Mesenchymal stem cell (in vitro differentiated cells and primary cell): ENCODE measurements around the gene TM4SF4.
A peak's percentile ranks its signal among the peaks of the same experiment; 100 is the strongest.

Experiments used
- DNase-seq: peaks from one replicate; pipeline ENCODE4 v3.0.0-alpha.2; 2013
- H2AFZ ChIP-seq: one replicate; pipeline ENCODE4 v1.6.1; 2013; ENCODE audit warnings: low read depth, mild to moderate bottlenecking, control low read depth, inconsistent platforms, low read length, moderate library complexity
- H2AK5ac ChIP-seq: 2 replicates; pipeline ENCODE4 v1.6.1; 2013; ENCODE audit warnings: low read length, moderate library complexity, mild to moderate bottlenecking, inconsistent platforms; ENCODE audit not compliant: severe bottlenecking
- H2BK120ac ChIP-seq: one replicate; pipeline ENCODE4 v1.6.1; 2013; ENCODE audit warnings: low read depth, mild to moderate bottlenecking, inconsistent platforms, low read length, moderate library complexity
- H2BK12ac ChIP-seq, 2 experiments: one replicate each; pipeline ENCODE4 v1.6.1; 2013; ENCODE audit warnings: inconsistent platforms in 2 of 2, low read length in 2 of 2, mild to moderate bottlenecking in 2 of 2, moderate library complexity in 2 of 2, control low read depth in 1 of 2
- H2BK15ac ChIP-seq: one replicate; pipeline ENCODE4 v1.6.1; 2013; ENCODE audit warnings: mild to moderate bottlenecking, low read depth, inconsistent platforms; ENCODE audit not compliant: poor library complexity, severe bottlenecking
- H2BK5ac ChIP-seq: 2 replicates; pipeline ENCODE4 v1.6.1; 2013; ENCODE audit warnings: low read depth, mild to moderate bottlenecking, low read length, control low read depth, inconsistent platforms; ENCODE audit not compliant: poor library complexity, severe bottlenecking
- H3K14ac ChIP-seq, 2 experiments: one replicate each; pipeline ENCODE4 v1.6.1; 2013; ENCODE audit warnings: inconsistent platforms in 2 of 2, low read length in 2 of 2, control low read depth in 1 of 2, mild to moderate bottlenecking in 1 of 2, moderate library complexity in 1 of 2
- H3K18ac ChIP-seq, 2 experiments: one replicate each; pipeline ENCODE4 v1.6.1; 2013; ENCODE audit warnings: inconsistent platforms in 2 of 2, low read length in 2 of 2, control low read depth in 1 of 2, low read depth in 1 of 2, mild to moderate bottlenecking in 1 of 2
- H3K23ac ChIP-seq, 2 experiments: one replicate each; pipeline ENCODE4 v1.6.1; 2013; ENCODE audit warnings: inconsistent platforms in 2 of 2, low read length in 2 of 2, mild to moderate bottlenecking in 2 of 2, moderate library complexity in 2 of 2, control low read depth in 1 of 2
- H3K27ac ChIP-seq: 2 replicates; pipeline ENCODE4 v1.5.1; 2013; ENCODE audit warnings: mild to moderate bottlenecking, moderate library complexity, low read length, control low read depth, inconsistent platforms; ENCODE audit not compliant: poor library complexity, severe bottlenecking
- H3K27me3 ChIP-seq, 2 experiments: 2 replicates each; pipeline versions ENCODE4 v1.6.1 to v1.7.0; 2013; ENCODE audit warnings: low read length in 2 of 2, mild to moderate bottlenecking in 2 of 2, moderate library complexity in 2 of 2, control low read depth in 1 of 2, inconsistent platforms in 1 of 2; ENCODE audit not compliant: control insufficient read depth in 1 of 2, insufficient read depth in 1 of 2
- H3K36me3 ChIP-seq, 2 experiments: 2 replicates each; pipeline versions ENCODE4 v1.6.1 to v1.7.0; 2013; ENCODE audit warnings: low read length in 2 of 2, control low read depth in 1 of 2, inconsistent platforms in 1 of 2, low read depth in 1 of 2, mild to moderate bottlenecking in 1 of 2; ENCODE audit not compliant: insufficient read depth in 2 of 2, control insufficient read depth in 1 of 2
- H3K4ac ChIP-seq, 2 experiments: one replicate each; pipeline ENCODE4 v1.6.1; 2013; ENCODE audit warnings: inconsistent platforms in 2 of 2, low read length in 2 of 2, mild to moderate bottlenecking in 2 of 2, moderate library complexity in 2 of 2, control low read depth in 1 of 2, low read depth in 1 of 2
- H3K4me1 ChIP-seq: 2 replicates; pipeline ENCODE4 v1.6.1; 2013; ENCODE audit warnings: low read depth, low read length, control low read depth; ENCODE audit not compliant: control insufficient read depth, insufficient read depth
- H3K4me2 ChIP-seq: 2 replicates; pipeline ENCODE4 v1.6.1; 2013; ENCODE audit warnings: low read length, mild to moderate bottlenecking, inconsistent platforms; ENCODE audit not compliant: poor library complexity, severe bottlenecking
- H3K4me3 ChIP-seq, 2 experiments: 2 replicates each; pipeline versions ENCODE4 v1.5.1 to v1.7.0; 2013; ENCODE audit warnings: low read length in 2 of 2, mild to moderate bottlenecking in 2 of 2, control low read depth in 1 of 2, low read depth in 1 of 2; ENCODE audit not compliant: insufficient read depth in 1 of 2
- H3K79me1 ChIP-seq: replicated peaks from 2 replicates; pipeline ENCODE4 v1.6.1; 2013; ENCODE audit warnings: mild to moderate bottlenecking, control low read depth, low read length, inconsistent platforms; ENCODE audit not compliant: poor library complexity, severe bottlenecking
- H3K9ac ChIP-seq: 2 replicates; pipeline ENCODE4 v1.7.0; 2013; ENCODE audit warnings: mild to moderate bottlenecking, low read length, moderate library complexity
- H3K9me3 ChIP-seq: 2 replicates; pipeline ENCODE4 v1.7.0; 2013; ENCODE audit warnings: mild to moderate bottlenecking, low read length; ENCODE audit not compliant: control insufficient read depth
- H4K8ac ChIP-seq: one replicate; pipeline ENCODE4 v1.6.1; 2013; ENCODE audit warnings: inconsistent platforms, mild to moderate bottlenecking, low read length, moderate library complexity
- H4K91ac ChIP-seq: one replicate; pipeline ENCODE4 v1.6.1; 2013; ENCODE audit warnings: mild to moderate bottlenecking, low read length, inconsistent platforms
- WGBS: methylation state at CpG from one replicate; pipeline ENCODE4 v1.1.7; 2013; ENCODE audit warnings: mixed read lengths; 5-methylcytosine and 5-hydroxymethylcytosine counted together

TM4SF4 gene

DNA sequence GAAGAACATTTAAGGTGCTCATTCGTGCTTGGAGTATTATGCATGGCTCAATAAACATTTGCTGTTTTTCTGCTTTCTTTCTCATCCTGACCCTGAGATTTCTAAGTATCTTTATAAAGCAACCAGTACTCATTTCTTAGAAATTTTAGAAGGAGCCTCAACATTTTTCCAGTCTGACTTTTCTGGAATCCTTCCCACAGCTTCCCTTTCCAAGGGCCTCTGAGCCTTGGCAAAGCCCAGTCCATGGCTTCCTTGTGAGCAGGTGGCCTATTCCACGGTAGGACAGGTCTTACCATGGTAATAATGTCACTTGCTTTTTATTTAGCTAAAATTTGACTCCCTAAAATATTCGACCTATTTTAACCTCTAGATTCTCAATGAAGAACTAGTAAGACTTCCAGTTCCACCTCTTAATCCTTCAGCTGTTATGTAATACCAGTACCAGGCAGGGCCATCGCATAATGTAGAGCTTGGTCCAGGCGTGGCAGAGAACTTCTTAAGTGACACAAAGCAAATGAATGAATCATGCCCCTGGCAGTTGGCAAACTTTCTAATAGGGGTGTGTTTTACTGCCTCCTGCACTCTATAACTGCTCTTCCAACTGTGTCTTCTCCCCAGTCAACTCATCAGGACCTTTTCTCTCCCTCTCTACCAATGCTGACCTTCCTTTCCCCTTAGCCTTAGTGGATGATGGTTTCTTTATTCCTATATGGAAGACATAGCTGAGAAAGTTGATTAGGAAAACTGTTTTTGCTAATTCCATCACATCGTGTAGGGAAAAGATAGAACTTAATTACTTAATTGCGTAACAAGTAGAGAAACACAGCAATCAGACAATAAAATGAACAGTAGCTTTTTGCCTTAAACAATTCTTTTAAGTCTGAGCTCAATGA is 894 bp upstream of the TM4SF4 start:
- H2BK12ac ChIP-seq, result peak overlapping the region; percentile 19 to 47
- no peak overlapping the region for H2AFZ ChIP-seq
- H4K91ac ChIP-seq, result no peak overlapping the region
- no peak overlapping the region for H3K4ac ChIP-seq
- H3K9me3 ChIP-seq, result no peaks in the 10 kb centered on the region
- no peak overlapping the region for H3K14ac ChIP-seq
- DNase-seq, result peak; percentile 57
- no peak overlapping the region for H2BK120ac ChIP-seq
- H4K8ac ChIP-seq, result no peak overlapping the region
- no peak overlapping the region for H3K4me2 ChIP-seq
- peak overlapping the region in 1 of 2 experiments; percentile 14 for H3K18ac ChIP-seq
- no peaks in the 10 kb centered on the region for H3K36me3 ChIP-seq
- H3K27me3 ChIP-seq, result no peaks in the 10 kb centered on the region
- no peak overlapping the region for H3K23ac ChIP-seq
- peak overlapping the region; percentile 99 for H3K27ac ChIP-seq
- WGBS, result 78% methylated on average over 7 of the region's 7 CpGs
- H3K79me1 ChIP-seq, result peaks cover 2% of the 10 kb centered on the region
- H3K4me3 ChIP-seq, result no peak overlapping the region
- no peak overlapping the region for H2BK15ac ChIP-seq
- peak overlapping the region; percentile 34 for H2AK5ac ChIP-seq
- peak overlapping the region; percentile 75 for H2BK5ac ChIP-seq
- peak overlapping the region; percentile 5 for H3K9ac ChIP-seq
- H3K4me1 ChIP-seq, result peaks cover 12% of the 10 kb centered on the region

- Histone ChIP-seq H3K4ac (no peak overlapping the region), H3K9me3 (no peaks in the 10 kb centered on the region), H2AFZ (no peak overlapping the region), H2BK15ac (no peak overlapping the region), H3K14ac (no peak overlapping the region), H3K27me3 (no peaks in the 10 kb centered on the region), H2BK12ac (peak overlapping the region in 1 of 2 experiments; percentile 8), H3K4me3 (no peak overlapping the region), H3K36me3 (no peaks in the 10 kb centered on the region), H3K4me2 (no peak overlapping the region), H2BK5ac (no peak overlapping the region), H4K8ac (no peak overlapping the region), H3K4me1 (peaks cover 18% of the 10 kb centered on the region), H4K91ac (no peak overlapping the region), H2BK120ac (no peak overlapping the region), H3K27ac (peak overlapping the region; percentile 99), H3K18ac (peak overlapping the region in 1 of 2 experiments; percentile 13), H3K23ac (no peak overlapping the region), H3K79me1 (peaks cover 4% of the 10 kb centered on the region), H2AK5ac (peak overlapping the region; percentile 40), H3K9ac (no peak overlapping the region)
- DNase-seq, result no peak
- 98% methylated on average over 6 of the region's 7 CpGs for WGBS
Observed at GRCh38 chr3:149475451-149476060, 1.1 kb downstream of the TM4SF4 start.

- H3K9ac ChIP-seq, result no peak overlapping the region
- no peak overlapping the region for H3K23ac ChIP-seq
- peaks cover 4% of the 10 kb centered on the region for H3K79me1 ChIP-seq
- no peak overlapping the region for H2AFZ ChIP-seq
- H4K91ac ChIP-seq, result no peak overlapping the region
- no peak overlapping the region for H2BK120ac ChIP-seq
- H3K27ac ChIP-seq, result no peak overlapping the region
- no peak overlapping the region for H3K4me3 ChIP-seq
- H2BK5ac ChIP-seq, result no peak overlapping the region
- H3K14ac ChIP-seq, result no peak overlapping the region
- peak overlapping the region; percentile 76 for H2AK5ac ChIP-seq
- no peaks in the 10 kb centered on the region for H3K27me3 ChIP-seq
- no peak overlapping the region for H4K8ac ChIP-seq
- H2BK15ac ChIP-seq, result no peak overlapping the region
- DNase-seq, result no peak
- no peak overlapping the region for H3K18ac ChIP-seq
- no peaks in the 10 kb centered on the region for H3K36me3 ChIP-seq
- H3K4me2 ChIP-seq, result no peak overlapping the region
- WGBS, result 96% methylated on average over 4 of the region's 4 CpGs
- peaks cover 18% of the 10 kb centered on the region for H3K4me1 ChIP-seq
- H3K9me3 ChIP-seq, result no peaks in the 10 kb centered on the region
- H3K4ac ChIP-seq, result no peak overlapping the region
- H2BK12ac ChIP-seq, result no peak overlapping the region
Observed at GRCh38 chr3:149476225-149476624, 1.7 kb downstream of the TM4SF4 start.

DNA sequence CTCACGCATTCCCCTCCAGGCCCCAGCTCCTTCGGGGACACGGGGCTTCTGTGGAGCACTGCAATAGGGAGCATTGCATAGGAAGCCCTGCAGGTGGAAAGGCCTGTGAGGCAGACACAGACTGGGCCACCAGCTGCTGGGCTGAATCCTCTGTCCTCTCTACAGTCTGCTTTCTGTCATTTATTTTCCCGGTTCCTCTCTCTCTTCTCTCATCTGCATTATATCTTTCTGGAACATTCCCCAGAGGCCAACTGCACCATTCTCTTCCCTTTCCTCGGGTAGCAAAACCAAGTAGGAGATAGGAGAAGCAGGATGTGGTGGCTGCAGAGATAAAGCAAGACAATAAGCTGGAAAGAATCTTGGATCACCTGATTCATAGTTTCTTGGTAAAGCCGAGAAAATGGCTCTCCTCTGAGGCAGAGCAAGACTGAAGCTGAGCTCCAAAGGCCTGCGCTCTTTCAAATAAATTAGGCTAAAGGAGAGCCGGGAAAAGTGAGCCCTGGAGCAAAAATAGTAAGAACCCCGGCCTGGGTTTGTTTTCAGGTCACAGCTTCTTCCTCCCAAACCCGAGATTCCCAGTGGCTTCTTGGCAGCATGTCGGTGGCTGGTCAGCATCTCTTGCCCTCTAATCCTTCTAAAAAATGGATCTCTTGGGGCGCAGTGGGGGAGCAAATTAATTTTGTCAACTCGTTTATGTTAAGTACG is 5.3 kb downstream of the TM4SF4 start:
- Histone ChIP-seq H3K4me1 (peaks cover 11% of the 10 kb centered on the region), H2AFZ (no peak overlapping the region), H2BK5ac (no peak overlapping the region), H4K8ac (peak overlapping the region; percentile 40), H2BK15ac (no peak overlapping the region), H3K23ac (no peak overlapping the region), H2BK12ac (peak overlapping the region in 1 of 2 experiments; percentile 73), H3K36me3 (no peaks in the 10 kb centered on the region), H3K4me2 (no peak overlapping the region), H2AK5ac (peak overlapping the region; percentile 59), H3K79me1 (peaks cover 4% of the 10 kb centered on the region), H2BK120ac (no peak overlapping the region), H3K14ac (no peak overlapping the region), H3K27ac (peak overlapping the region; percentile 2), H3K9me3 (no peaks in the 10 kb centered on the region), H3K4ac (peak overlapping the region in 1 of 2 experiments; percentile 73), H3K4me3 (no peak overlapping the region), H3K18ac (peak overlapping the region; percentile 0 to 21), H3K9ac (peak overlapping the region; percentile 26), H4K91ac (no peak overlapping the region), H3K27me3 (no peaks in the 10 kb centered on the region)
- WGBS, result 85% methylated on average over 13 of the region's 14 CpGs
- DNase-seq, result no peak
